ENCODE measurements around the gene IL18.
"Not testable (repeated sequence)": the region's sequence is repeated elsewhere in the genome, so short reads cannot be mapped to it uniquely, and the experiment has no call there.

The IL18 gene

DNA sequence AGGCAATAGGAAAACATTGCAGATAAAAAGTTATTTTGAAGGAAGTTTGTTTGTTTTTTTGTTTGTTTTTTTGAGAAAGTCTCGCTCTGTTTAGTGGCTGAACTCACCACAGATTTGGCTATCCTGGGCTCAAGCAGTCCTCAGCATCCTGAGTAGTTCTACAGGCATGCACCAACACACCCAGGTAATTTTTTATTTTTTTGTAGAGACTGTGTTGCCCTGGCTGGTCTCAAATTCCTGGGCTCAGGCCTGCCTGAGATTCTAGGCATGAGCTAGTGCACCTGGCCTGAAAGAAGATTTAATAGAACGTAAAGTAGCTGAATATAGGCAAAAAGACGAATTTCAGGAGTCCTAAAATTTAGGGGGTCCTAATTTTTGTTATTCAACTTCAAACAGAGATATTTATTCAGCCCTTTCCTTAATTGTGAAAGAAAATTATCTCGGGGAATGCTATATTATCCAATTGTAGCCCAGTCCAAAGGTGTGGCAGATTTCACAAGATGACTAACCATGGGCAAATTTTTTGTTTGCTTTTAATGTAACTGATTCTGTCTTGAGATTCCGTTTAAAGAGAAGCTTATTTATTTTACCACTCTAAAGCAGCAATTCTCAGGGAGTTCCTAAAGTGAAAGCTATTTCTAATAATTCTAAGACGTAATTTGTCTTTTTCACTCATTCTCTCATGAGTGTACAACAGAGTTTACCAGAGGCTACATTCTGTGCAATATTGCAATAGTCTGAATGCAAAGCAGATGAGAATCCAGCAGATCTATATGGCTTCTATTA is 940 bp downstream of the IL18 start:
- TF ChIP-seq, protein P1, sequence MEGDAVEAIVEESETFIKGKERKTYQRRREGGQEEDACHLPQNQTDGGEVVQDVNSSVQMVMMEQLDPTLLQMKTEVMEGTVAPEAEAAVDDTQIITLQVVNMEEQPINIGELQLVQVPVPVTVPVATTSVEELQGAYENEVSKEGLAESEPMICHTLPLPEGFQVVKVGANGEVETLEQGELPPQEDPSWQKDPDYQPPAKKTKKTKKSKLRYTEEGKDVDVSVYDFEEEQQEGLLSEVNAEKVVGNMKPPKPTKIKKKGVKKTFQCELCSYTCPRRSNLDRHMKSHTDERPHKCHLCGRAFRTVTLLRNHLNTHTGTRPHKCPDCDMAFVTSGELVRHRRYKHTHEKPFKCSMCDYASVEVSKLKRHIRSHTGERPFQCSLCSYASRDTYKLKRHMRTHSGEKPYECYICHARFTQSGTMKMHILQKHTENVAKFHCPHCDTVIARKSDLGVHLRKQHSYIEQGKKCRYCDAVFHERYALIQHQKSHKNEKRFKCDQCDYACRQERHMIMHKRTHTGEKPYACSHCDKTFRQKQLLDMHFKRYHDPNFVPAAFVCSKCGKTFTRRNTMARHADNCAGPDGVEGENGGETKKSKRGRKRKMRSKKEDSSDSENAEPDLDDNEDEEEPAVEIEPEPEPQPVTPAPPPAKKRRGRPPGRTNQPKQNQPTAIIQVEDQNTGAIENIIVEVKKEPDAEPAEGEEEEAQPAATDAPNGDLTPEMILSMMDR (conservative IDR thresholded peaks at IDR 0.05; ENCODE audit: control insufficient read depth, insufficient read depth, low read depth, low read length) = no peak
- no peak overlapping the region for H3K4me3 ChIP-seq (ENCODE audit: control insufficient read depth, low read depth, low read length)
- no peak for DNase-seq (ENCODE audit: low read depth)

DNA sequence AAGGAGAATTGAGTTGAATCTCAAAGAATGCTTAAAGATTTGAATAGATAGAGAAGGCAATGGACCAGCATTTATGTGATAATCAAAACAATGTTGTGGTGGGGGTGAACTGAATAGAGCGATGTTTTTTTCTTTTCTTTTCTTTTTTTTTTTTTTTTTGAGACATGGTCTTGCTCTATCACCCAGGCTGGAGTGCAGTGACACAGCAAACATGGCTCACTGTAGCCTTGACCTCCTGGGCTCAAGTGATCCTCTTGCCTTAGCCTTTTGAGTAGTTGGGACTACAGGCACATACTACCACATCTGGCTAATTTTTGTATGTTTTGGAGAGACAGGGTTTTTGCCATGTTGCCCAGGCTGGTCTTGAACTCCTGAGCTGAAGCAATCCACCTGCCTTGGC is 1.7 kb downstream of the IL18 start:
- H3K4me3 ChIP-seq (ENCODE audit: control insufficient read depth, low read depth, low read length); DNase-seq (ENCODE audit: low read depth): not testable (repeated sequence)

- H3K4me3 ChIP-seq (ENCODE audit: control insufficient read depth, low read depth, low read length) = no peak overlapping the region
- TF ChIP-seq, protein P1 (conservative IDR thresholded peaks at IDR 0.05; ENCODE audit: control insufficient read depth, insufficient read depth, low read depth, low read length) = no peak
- DNase-seq (ENCODE audit: low read depth) = peak; percentile 27
These were observed 2.9 kb downstream of the IL18 start for GRCh38 chr11:112161012-112161411.

GRCh38 chr11:112160091-112160848 is 3.6 kb downstream of the IL18 start:
- TF ChIP-seq, protein P1 (conservative IDR thresholded peaks at IDR 0.05; ENCODE audit: control insufficient read depth, insufficient read depth, low read depth, low read length) = no peak
- no peak overlapping the region for H3K4me3 ChIP-seq (ENCODE audit: control insufficient read depth, low read depth, low read length)
- DNase-seq (ENCODE audit: low read depth) = no peak

GRCh38 chr11:112159098-112160065 is 4.5 kb downstream of the IL18 start:
- no peak for DNase-seq (ENCODE audit: low read depth)
- TF ChIP-seq, protein P1 (conservative IDR thresholded peaks at IDR 0.05; ENCODE audit: control insufficient read depth, insufficient read depth, low read depth, low read length) = no peak
- H3K4me3 ChIP-seq (ENCODE audit: control insufficient read depth, low read depth, low read length) = no peak overlapping the region

GRCh38 chr11:112156956-112157766 is 6.7 kb downstream of the IL18 start:
- TF ChIP-seq, protein P1 (conservative IDR thresholded peaks at IDR 0.05; ENCODE audit: control insufficient read depth, insufficient read depth, low read depth, low read length) = no peak
- no peak overlapping the region for H3K4me3 ChIP-seq (ENCODE audit: control insufficient read depth, low read depth, low read length)
- DNase-seq (ENCODE audit: low read depth) = peak; percentile 99

Data from fibroblast of mammary gland (primary cell).